GM12872 (cell line): ENCODE results near the gene PBOV1.

Source experiments
- TF ChIP-seq, protein P1 (sequence below): IDR thresholded peaks from 3 replicates; pipeline ENCODE4 v1.5.1; 2011; ENCODE audit warnings: low read depth, mild to moderate bottlenecking, low read length, moderate library complexity; ENCODE audit not compliant: insufficient read depth

Gene PBOV1

DNA sequence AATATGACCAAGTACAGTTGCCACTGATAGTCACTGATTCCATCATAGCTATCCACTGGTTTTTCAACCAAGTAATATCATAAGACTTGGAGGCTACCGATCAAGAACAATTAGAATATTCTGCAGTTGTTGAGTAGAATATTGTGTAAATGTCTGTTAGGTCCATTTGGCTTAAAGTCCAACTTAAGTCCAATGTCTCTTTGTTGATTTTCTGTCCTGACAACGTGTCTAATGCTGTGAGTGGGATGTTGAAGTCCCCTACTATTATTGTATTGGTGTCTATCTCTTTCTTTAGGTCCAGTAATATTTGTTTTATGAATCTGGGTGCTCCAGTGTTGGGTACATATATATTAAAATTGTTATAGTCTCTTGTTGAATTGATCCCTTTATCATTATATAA lies 42.7 kb downstream of the PBOV1 start:
- TF ChIP-seq, protein P1, sequence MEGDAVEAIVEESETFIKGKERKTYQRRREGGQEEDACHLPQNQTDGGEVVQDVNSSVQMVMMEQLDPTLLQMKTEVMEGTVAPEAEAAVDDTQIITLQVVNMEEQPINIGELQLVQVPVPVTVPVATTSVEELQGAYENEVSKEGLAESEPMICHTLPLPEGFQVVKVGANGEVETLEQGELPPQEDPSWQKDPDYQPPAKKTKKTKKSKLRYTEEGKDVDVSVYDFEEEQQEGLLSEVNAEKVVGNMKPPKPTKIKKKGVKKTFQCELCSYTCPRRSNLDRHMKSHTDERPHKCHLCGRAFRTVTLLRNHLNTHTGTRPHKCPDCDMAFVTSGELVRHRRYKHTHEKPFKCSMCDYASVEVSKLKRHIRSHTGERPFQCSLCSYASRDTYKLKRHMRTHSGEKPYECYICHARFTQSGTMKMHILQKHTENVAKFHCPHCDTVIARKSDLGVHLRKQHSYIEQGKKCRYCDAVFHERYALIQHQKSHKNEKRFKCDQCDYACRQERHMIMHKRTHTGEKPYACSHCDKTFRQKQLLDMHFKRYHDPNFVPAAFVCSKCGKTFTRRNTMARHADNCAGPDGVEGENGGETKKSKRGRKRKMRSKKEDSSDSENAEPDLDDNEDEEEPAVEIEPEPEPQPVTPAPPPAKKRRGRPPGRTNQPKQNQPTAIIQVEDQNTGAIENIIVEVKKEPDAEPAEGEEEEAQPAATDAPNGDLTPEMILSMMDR, result no peak
